ENCODE results near the gene PCDHB2.

GRCh38 chr5:141135030-141135717 is 40.8 kb downstream of the PCDHB2 start, which contains the start of gene PCDHB5:
- peak; percentile 12 for TF ChIP-seq CTCF (IDR thresholded peaks at IDR 0.05; ENCODE audit: low read length)
- no peak for TF ChIP-seq EZH2 (optimal IDR thresholded peaks at IDR 0.05; ENCODE audit: low read depth, low read length)

Data from MM.1S (cell line).